Measurements from ENCODE around the gene NIPAL1. TPM values are rescaled to one million over a fixed set of nuclear protein-coding genes. Genes with fewer than 3 reads are reported as not detected.

NIPAL1 gene
- total RNA-seq, 1 experiment from 2014 or later: 18.1 TPM

DNA sequence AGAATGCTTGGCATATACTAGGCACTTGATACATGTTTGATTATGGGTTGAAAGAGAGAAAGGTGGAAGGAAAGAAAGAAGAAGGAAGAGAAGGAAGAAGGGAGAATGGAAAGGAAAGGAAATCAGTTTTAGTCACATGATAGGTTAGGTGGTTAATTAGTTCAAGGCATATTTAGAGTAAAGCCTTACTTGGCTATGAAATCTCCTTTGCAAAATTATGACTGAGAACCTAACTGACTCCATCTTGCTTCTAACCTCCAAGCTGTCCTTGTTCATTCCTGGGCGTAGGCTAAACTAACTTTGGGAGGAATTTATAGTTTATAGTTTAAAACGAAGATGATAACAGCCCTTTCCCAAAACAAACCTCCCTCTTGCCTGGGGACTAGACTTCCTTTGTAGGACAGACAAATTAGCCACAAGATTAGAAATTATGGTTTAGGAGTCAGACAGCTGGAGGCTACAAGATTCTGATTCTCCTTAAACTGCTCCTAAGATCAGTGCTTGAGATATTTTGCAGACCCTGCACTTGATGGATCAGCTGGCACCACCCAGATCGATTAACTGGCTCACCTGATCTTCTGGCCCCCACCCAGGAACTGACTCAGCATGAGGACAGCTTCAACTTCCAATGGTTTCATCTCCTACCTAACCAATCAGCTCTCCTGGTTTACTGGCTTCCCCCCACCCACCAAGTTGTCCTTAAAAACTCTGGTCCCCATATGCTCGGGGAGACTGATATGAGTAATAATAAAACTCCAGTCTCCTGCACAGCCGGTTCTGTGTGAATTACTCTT, 62.5 kb downstream of the NIPAL1 start:
- H3K4me1 ChIP-seq: peaks cover 59% of the 10 kb centered on the region

DNA sequence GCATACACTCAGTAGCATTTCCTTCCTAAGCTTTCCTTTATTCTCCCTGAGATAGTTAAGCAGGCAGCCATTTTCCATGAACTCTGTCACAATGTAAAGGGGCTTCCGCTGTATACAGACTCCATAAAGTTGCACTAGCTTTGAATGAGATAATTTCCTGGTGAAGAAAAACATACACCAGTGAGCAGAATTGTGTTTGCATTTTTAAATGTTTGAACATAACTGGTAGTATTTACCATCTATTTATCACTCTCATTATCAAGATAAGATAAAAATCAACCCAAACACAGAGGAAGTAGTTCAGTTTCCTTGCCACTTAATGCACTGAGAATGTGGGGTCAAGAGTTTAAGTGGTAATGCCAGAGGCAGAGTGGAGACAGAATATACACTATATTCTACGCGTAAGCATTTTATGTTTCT, 63.4 kb downstream of the NIPAL1 start:
- Mint-ChIP-seq H3K36me3 (ENCODE audit: insufficient read depth, unreplicated experiment) (peaks cover 7% of the 10 kb centered on the region), H3K4me1 (ENCODE audit: low read depth, unreplicated experiment) (peaks cover 42% of the 10 kb centered on the region), H3K9me3 (ENCODE audit: unreplicated experiment) (peaks cover 15% of the 10 kb centered on the region), H3K4me3 (ENCODE audit: unreplicated experiment) (peak overlapping the region; percentile 69), H3K27me3 (ENCODE audit: insufficient read depth, unreplicated experiment) (no peaks in the 10 kb centered on the region), H3K27ac (ENCODE audit: unreplicated experiment) (peak overlapping the region; percentile 89)
- Histone ChIP-seq H3K4me3 (ENCODE audit: low read depth, low read length) (no peak overlapping the region), H3K4me1 (peaks cover 54% of the 10 kb centered on the region), H3K27me3 (replicated peaks; ENCODE audit: control insufficient read depth, insufficient read depth, low read length) (no peaks in the 10 kb centered on the region), H3K36me3 (ENCODE audit: control insufficient read depth, insufficient read depth, low read length) (no peaks in the 10 kb centered on the region), H3K9me3 (peaks cover 5% of the 10 kb centered on the region; the same call in 1 of the 2 replicates)
- peak in 1 of 2 experiments; percentile 35 for DNase-seq
- TF ChIP-seq, protein P1, sequence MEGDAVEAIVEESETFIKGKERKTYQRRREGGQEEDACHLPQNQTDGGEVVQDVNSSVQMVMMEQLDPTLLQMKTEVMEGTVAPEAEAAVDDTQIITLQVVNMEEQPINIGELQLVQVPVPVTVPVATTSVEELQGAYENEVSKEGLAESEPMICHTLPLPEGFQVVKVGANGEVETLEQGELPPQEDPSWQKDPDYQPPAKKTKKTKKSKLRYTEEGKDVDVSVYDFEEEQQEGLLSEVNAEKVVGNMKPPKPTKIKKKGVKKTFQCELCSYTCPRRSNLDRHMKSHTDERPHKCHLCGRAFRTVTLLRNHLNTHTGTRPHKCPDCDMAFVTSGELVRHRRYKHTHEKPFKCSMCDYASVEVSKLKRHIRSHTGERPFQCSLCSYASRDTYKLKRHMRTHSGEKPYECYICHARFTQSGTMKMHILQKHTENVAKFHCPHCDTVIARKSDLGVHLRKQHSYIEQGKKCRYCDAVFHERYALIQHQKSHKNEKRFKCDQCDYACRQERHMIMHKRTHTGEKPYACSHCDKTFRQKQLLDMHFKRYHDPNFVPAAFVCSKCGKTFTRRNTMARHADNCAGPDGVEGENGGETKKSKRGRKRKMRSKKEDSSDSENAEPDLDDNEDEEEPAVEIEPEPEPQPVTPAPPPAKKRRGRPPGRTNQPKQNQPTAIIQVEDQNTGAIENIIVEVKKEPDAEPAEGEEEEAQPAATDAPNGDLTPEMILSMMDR (IDR thresholded peaks at IDR 0.05; ENCODE audit: insufficient read depth in 1 of 2, low read depth in 1 of 2, low read length in 1 of 2, severe bottlenecking in 1 of 2, unreplicated experiment in 1 of 2): no peak
- ChIA-PET CTCF (no interaction called here), POLR2A (interaction anchor here (0.7 kb wide), 1 partner anchor 30 kb away, joined by 4 read pairs; no protein-coding TSS in a partner anchor)
- intact Hi-C loops (cut with micrococcal nuclease; ENCODE audit: unreplicated experiment): loop anchor here (1.0 to 2.0 kb wide), 2 partner anchors 9 to 63 kb away; partner anchors contain the start of genes CNGA1 and NIPAL1
- no TSS peak for BruUV-seq (replicated peaks)

More for the DNA sequence above, 62.5 kb downstream of the NIPAL1 start:
- intact Hi-C loops (cut with micrococcal nuclease; ENCODE audit: unreplicated experiment): no loop called here
- no peaks in the 10 kb centered on the region for H3K36me3 ChIP-seq (ENCODE audit: control insufficient read depth, insufficient read depth, low read length)
- CTCF ChIA-PET: no interaction called here
- peaks cover 5% of the 10 kb centered on the region; the same call in 1 of the 2 replicates for H3K9me3 ChIP-seq
- peaks cover 15% of the 10 kb centered on the region for H3K9me3 Mint-ChIP-seq (ENCODE audit: unreplicated experiment)
- H3K27ac Mint-ChIP-seq (ENCODE audit: unreplicated experiment): peak overlapping the region; percentile 89
- no peak for DNase-seq
- TF ChIP-seq, protein P1 (IDR thresholded peaks at IDR 0.05; ENCODE audit: insufficient read depth in 1 of 2, low read depth in 1 of 2, low read length in 1 of 2, severe bottlenecking in 1 of 2, unreplicated experiment in 1 of 2): no peak
- POLR2A ChIA-PET: no interaction called here
- H3K27me3 ChIP-seq (replicated peaks; ENCODE audit: control insufficient read depth, insufficient read depth, low read length): no peaks in the 10 kb centered on the region
- no peak overlapping the region for H3K4me3 ChIP-seq (ENCODE audit: low read depth, low read length)
- no peaks in the 10 kb centered on the region for H3K27me3 Mint-ChIP-seq (ENCODE audit: insufficient read depth, unreplicated experiment)
- H3K4me3 Mint-ChIP-seq (ENCODE audit: unreplicated experiment): no peak overlapping the region
- peaks cover 51% of the 10 kb centered on the region for H3K4me1 Mint-ChIP-seq (ENCODE audit: low read depth, unreplicated experiment)
- no TSS peak for BruUV-seq (replicated peaks)
- H3K36me3 Mint-ChIP-seq (ENCODE audit: insufficient read depth, unreplicated experiment): peaks cover 7% of the 10 kb centered on the region

DNA sequence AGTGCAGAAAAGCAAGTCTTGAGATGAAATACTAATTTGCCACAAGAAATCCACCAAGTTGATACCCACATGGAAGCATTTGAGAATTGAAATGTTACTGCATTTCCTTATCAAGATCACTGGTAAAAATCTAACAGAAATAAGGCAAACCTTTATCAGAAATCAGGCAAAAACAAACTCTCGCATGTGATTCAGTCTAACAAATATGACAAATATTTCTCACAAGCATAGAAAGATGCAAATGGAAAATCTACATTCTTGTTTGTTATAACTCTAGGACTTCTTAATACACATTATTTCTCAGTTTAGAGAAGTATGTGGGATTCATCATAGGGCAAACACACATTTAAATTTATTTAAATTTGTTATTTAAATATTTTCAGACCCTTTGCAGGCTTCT, 64.6 kb downstream of the NIPAL1 start:
- H3K27me3 Mint-ChIP-seq (ENCODE audit: insufficient read depth, unreplicated experiment): no peaks in the 10 kb centered on the region
- intact Hi-C loops (cut with micrococcal nuclease; ENCODE audit: unreplicated experiment): loop anchor here (2.0 kb wide), 1 partner anchor 64 kb away; the partner anchor contains the start of genes CNGA1 and NIPAL1
- POLR2A ChIA-PET: no interaction called here
- CTCF ChIA-PET: no interaction called here
- no peaks in the 10 kb centered on the region for H3K36me3 ChIP-seq (ENCODE audit: control insufficient read depth, insufficient read depth, low read length)
- no peak for DNase-seq
- TF ChIP-seq, protein P1 (IDR thresholded peaks at IDR 0.05; ENCODE audit: insufficient read depth in 1 of 2, low read depth in 1 of 2, low read length in 1 of 2, severe bottlenecking in 1 of 2, unreplicated experiment in 1 of 2): no peak
- H3K4me1 ChIP-seq: peaks cover 61% of the 10 kb centered on the region
- BruUV-seq (replicated peaks): no TSS peak
- peaks cover 7% of the 10 kb centered on the region for H3K36me3 Mint-ChIP-seq (ENCODE audit: insufficient read depth, unreplicated experiment)
- no peak overlapping the region for H3K4me3 ChIP-seq (ENCODE audit: low read depth, low read length)
- H3K9me3 ChIP-seq: peaks cover 5% of the 10 kb centered on the region; the same call in 1 of the 2 replicates
- peaks cover 15% of the 10 kb centered on the region for H3K9me3 Mint-ChIP-seq (ENCODE audit: unreplicated experiment)
- no peak overlapping the region for H3K27ac Mint-ChIP-seq (ENCODE audit: unreplicated experiment)
- no peaks in the 10 kb centered on the region for H3K27me3 ChIP-seq (replicated peaks; ENCODE audit: control insufficient read depth, insufficient read depth, low read length)
- H3K4me3 Mint-ChIP-seq (ENCODE audit: unreplicated experiment): no peak overlapping the region
- peaks cover 42% of the 10 kb centered on the region for H3K4me1 Mint-ChIP-seq (ENCODE audit: low read depth, unreplicated experiment)
